Panc1 (cell line): ENCODE results near the gene PDE3A. TPM values are rescaled to one million over a fixed set of nuclear protein-coding genes. Genes with fewer than 3 reads are reported as not detected.

Source experiments
- ATAC-seq: fragments of 200-7000 bp; cut with Tn5 transposase; 2 replicates; pipeline ENCODE4 v1.9.1; 2020; ENCODE audit warnings: mild to moderate bottlenecking, moderate library complexity
- BruUV-seq: library from RNA; stranded (reverse); fragments of 400-500 nt; replicated peaks from 2 replicates; lab custom pipeline; 2021; lab: Mats Ljungman, UMichigan
- CTCF ChIA-PET: fragments of 300-600 bp; sonication (Branson Sonifier 250); formaldehyde crosslinking; loops from one replicate; lab custom pipeline; 2022; ENCODE audit warnings: antibody characterized with exemption; lab: Charles Lee
- POLR2A ChIA-PET: fragments of 300-600 bp; sonication (Branson Sonifier 250); formaldehyde crosslinking; loops from one replicate; lab custom pipeline; 2022; ENCODE audit warnings: antibody characterized with exemption; lab: Charles Lee
- DNase-seq: peaks from one replicate; pipeline ENCODE4 v3.0.0-alpha.2; 2010; ENCODE audit warnings: low read depth, low spot score
- H3K27ac ChIP-seq: 2 replicates; pipeline ENCODE4 v1.5.1; 2011; ENCODE audit warnings: mild to moderate bottlenecking, low read length, inconsistent platforms
- H3K27me3 ChIP-seq: fragments of 200-500 bp; sonication (Bioruptor generic); 2 replicates; pipeline ENCODE4 v1.6.0; 2014; ENCODE audit warnings: low read length, inconsistent platforms; ENCODE audit not compliant: control insufficient read depth, insufficient read depth
- H3K36me3 ChIP-seq: fragments of 200-500 bp; sonication (Bioruptor generic); 2 replicates; pipeline ENCODE4 v1.5.1; 2014; ENCODE audit warnings: inconsistent platforms, mild to moderate bottlenecking, low read length, moderate library complexity; ENCODE audit not compliant: control insufficient read depth, insufficient read depth
- H3K4me1 ChIP-seq: 2 replicates; pipeline ENCODE4 v1.5.1; 2011; ENCODE audit warnings: inconsistent platforms, mild to moderate bottlenecking, low read length, moderate library complexity; ENCODE audit not compliant: control insufficient read depth, insufficient read depth
- H3K4me3 ChIP-seq, 2 experiments: 2 replicates each; pipeline ENCODE4 v1.5.1; 2011 to 2012; ENCODE audit warnings: low read depth in 2 of 2, low read length in 2 of 2, mild to moderate bottlenecking in 2 of 2, inconsistent platforms in 1 of 2, moderate library complexity in 1 of 2
- H3K9me3 ChIP-seq: fragments of 200-500 bp; sonication (Bioruptor generic); 2 replicates; pipeline ENCODE4 v1.5.1; 2014; ENCODE audit warnings: low read depth, mild to moderate bottlenecking, inconsistent platforms, low read length, moderate library complexity; ENCODE audit not compliant: control insufficient read depth, insufficient read depth
- POLR2AphosphoS5 ChIP-seq: IDR thresholded peaks from 2 replicates; pipeline ENCODE4 v1.6.1; 2012; ENCODE audit warnings: mild to moderate bottlenecking, low read depth, low read length, moderate library complexity
- REST ChIP-seq, 2 experiments: IDR thresholded peaks; 2 replicates each; pipeline ENCODE4 v1.6.1; 2011 to 2012; ENCODE audit warnings: low read depth in 2 of 2, control low read depth in 1 of 2, low read length in 1 of 2, mild to moderate bottlenecking in 1 of 2, moderate library complexity in 1 of 2; ENCODE audit not compliant: insufficient read depth in 1 of 2
- SIN3A ChIP-seq: IDR thresholded peaks from 2 replicates; pipeline ENCODE4 v1.6.1; 2012; ENCODE audit warnings: low read depth, mild to moderate bottlenecking, low read length, moderate library complexity, borderline replicate concordance; ENCODE audit not compliant: insufficient read depth
- TCF7L2 ChIP-seq: IDR thresholded peaks from 2 replicates; pipeline ENCODE4 v1.6.1; 2011; ENCODE audit warnings: mild to moderate bottlenecking, low read depth, low read length, inconsistent platforms
- in situ Hi-C: cut with HindIII; loops from 2 replicates; pipeline ENCODE4 v1.10.0; 2016; ENCODE audit warnings: low sequenced_read_pairs, low pct_unique_long_range_greater_than_20kb
- intact Hi-C: fragments of 100-400 bp; cut with micrococcal nuclease; formaldehyde crosslinking; loops from one replicate; pipeline ENCODE4 v1.10.0; 2022; ENCODE audit not compliant: unreplicated experiment
- total RNA-seq: library from RNA; stranded (reverse); gene quantifications from one replicate; pipeline ENCODE4 v1.2.1, GENCODE V29; 2021; ENCODE audit not compliant: unreplicated experiment
- TF ChIP-seq, protein P1 (sequence below): fragments of 450-650 bp; IDR thresholded peaks from 2 replicates; pipeline ENCODE4 v1.5.1; 2017; ENCODE audit warnings: mild to moderate bottlenecking

Gene PDE3A
- total RNA-seq, 1 experiment from 2014 or later, result 0.03 TPM

GRCh38 chr12:20592556-20592955 lies 224.2 kb downstream of the PDE3A start:
- DNase-seq, result no peak
- Histone ChIP-seq H3K9me3 (no peaks in the 10 kb centered on the region), H3K27me3 (no peaks in the 10 kb centered on the region), H3K4me1 (no peaks in the 10 kb centered on the region), H3K4me3 (no peak overlapping the region), H3K27ac (no peak overlapping the region), H3K36me3 (no peaks in the 10 kb centered on the region)
- no peak for TF ChIP-seq REST (IDR thresholded peaks at IDR 0.05; ENCODE audit: insufficient read depth in 1 of 2, low read depth in 2 of 2, low read length in 1 of 2)
- TF ChIP-seq, protein P1, sequence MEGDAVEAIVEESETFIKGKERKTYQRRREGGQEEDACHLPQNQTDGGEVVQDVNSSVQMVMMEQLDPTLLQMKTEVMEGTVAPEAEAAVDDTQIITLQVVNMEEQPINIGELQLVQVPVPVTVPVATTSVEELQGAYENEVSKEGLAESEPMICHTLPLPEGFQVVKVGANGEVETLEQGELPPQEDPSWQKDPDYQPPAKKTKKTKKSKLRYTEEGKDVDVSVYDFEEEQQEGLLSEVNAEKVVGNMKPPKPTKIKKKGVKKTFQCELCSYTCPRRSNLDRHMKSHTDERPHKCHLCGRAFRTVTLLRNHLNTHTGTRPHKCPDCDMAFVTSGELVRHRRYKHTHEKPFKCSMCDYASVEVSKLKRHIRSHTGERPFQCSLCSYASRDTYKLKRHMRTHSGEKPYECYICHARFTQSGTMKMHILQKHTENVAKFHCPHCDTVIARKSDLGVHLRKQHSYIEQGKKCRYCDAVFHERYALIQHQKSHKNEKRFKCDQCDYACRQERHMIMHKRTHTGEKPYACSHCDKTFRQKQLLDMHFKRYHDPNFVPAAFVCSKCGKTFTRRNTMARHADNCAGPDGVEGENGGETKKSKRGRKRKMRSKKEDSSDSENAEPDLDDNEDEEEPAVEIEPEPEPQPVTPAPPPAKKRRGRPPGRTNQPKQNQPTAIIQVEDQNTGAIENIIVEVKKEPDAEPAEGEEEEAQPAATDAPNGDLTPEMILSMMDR, result no peak
- in situ Hi-C loops (no loop called here), intact Hi-C loops (no loop called here)
- no TSS peak for BruUV-seq
- CTCF ChIA-PET, result no interaction called here
- ATAC-seq, result no peak
- POLR2A ChIA-PET, result no interaction called here

DNA sequence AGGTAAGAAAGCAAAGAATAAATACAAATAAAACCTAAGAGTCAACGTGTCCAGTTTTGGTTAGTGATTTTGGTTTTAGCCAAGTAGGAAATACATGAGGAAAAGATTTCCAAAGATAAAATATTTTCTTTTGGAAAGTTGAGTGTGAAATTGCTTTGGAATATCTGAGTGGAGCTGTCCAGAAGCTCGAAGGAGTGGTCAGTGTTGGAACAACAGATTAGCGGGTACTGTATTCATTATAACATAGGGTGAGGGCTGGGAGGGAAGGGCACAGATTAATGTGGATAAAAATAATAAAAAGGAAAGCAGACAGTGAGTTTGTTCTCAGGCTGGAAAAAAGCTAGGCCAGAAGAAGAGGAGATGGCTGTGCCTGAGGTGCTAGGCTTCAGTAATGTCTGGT lies 225.3 kb downstream of the PDE3A start:
- intact Hi-C loops, result no loop called here
- Histone ChIP-seq H3K9me3 (no peaks in the 10 kb centered on the region), H3K27ac (no peak overlapping the region), H3K27me3 (no peaks in the 10 kb centered on the region), H3K4me1 (no peaks in the 10 kb centered on the region), H3K36me3 (no peaks in the 10 kb centered on the region), H3K4me3 (no peak overlapping the region)
- no peak for TF ChIP-seq TCF7L2
- TF ChIP-seq, protein P1, result no peak
- no peak for TF ChIP-seq SIN3A
- TF ChIP-seq POLR2AphosphoS5, result no peak
- no peak for TF ChIP-seq REST (IDR thresholded peaks at IDR 0.05; ENCODE audit: insufficient read depth in 1 of 2, low read depth in 2 of 2, low read length in 1 of 2)
- ChIA-PET POLR2A (no interaction called here), CTCF (no interaction called here)
- BruUV-seq, result no TSS peak
- in situ Hi-C loops, result no loop called here
- ATAC-seq (no peak), DNase-seq (no peak)
